SK-N-SH (cell line): ENCODE results near the gene CDK3.

Source experiments
- ELF1 ChIP-seq: IDR thresholded peaks from 2 replicates; pipeline ENCODE4 v1.4.0; 2012
- POLR2AphosphoS5 ChIP-seq: IDR thresholded peaks from 2 replicates; pipeline ENCODE4 v1.6.1; 2012; ENCODE audit warnings: low read depth, low read length
- TAF1 ChIP-seq: IDR thresholded peaks from 2 replicates; pipeline ENCODE4 v1.6.1; 2012; ENCODE audit warnings: low read depth, mild to moderate bottlenecking, low read length, moderate library complexity, borderline replicate concordance
- TCF12 ChIP-seq: IDR thresholded peaks from 2 replicates; pipeline ENCODE4 v1.4.0; 2012
- TF ChIP-seq, protein P1 (sequence below): fragments of 150-350 bp; IDR thresholded peaks from 2 replicates; pipeline ENCODE4 v1.6.1; 2017; ENCODE audit warnings: antibody characterized with exemption, low read length, low read depth, borderline replicate concordance

DNA sequence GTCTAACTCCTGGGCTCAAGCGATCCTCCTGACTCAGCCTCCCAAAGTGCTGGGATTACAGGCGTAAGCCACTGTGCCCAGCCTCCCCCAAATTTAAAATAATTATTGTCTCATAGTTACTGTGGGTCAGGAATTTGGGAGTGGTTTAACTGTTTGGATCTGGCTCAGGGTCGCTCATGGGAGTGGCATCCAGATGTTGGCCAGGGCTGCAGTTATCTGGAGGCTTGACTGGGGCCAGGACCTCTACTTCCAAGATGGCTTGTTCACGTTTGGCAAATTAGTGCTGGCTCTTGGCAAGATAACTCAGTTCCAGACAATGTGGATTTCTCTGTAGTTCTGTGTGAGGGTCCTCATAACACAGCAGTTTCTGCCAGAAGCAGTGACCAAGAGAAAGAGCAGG, 13.6 kb upstream of the CDK3 start:
- no peak for TF ChIP-seq ELF1
- TF ChIP-seq, protein P1, sequence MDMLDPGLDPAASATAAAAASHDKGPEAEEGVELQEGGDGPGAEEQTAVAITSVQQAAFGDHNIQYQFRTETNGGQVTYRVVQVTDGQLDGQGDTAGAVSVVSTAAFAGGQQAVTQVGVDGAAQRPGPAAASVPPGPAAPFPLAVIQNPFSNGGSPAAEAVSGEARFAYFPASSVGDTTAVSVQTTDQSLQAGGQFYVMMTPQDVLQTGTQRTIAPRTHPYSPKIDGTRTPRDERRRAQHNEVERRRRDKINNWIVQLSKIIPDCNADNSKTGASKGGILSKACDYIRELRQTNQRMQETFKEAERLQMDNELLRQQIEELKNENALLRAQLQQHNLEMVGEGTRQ = no peak
- TF ChIP-seq TCF12 = no peak
- TF ChIP-seq TAF1 = no peak
- no peak for TF ChIP-seq POLR2AphosphoS5
